Right lobe of liver (tissue), 6 donors: ENCODE data around the gene CDC16. TPM values are rescaled to one million over a fixed set of nuclear protein-coding genes. Genes with fewer than 3 reads are reported as not detected.

Experiments
- ATAC-seq, 4 donors: fragments of 200-7000 bp; cut with Tn5 transposase; one replicate each; pipeline ENCODE4 v1.9.1; 2020; ENCODE audit warnings: mild to moderate bottlenecking in 4 of 4, moderate library complexity in 4 of 4
- DNase-seq, 3 donors: peaks; one replicate each; pipeline ENCODE4 v3.0.0-alpha.2; 2020
- H3K27ac ChIP-seq, 3 donors: fragments of 200-600 bp; one replicate each; pipeline ENCODE4 v1.8.0; 2022
- H3K27me3 ChIP-seq, 2 donors: fragments of 200-600 bp; one replicate each; pipeline ENCODE4 v1.8.0; 2022
- H3K36me3 ChIP-seq, 4 donors: fragments of 200-600 bp; sonication (generic) in 1 of 4; one replicate each; pipeline versions ENCODE4 v1.5.1 to v1.8.0; 2017 to 2022; ENCODE audit warnings: control low read depth in 1 of 4
- H3K4me1 ChIP-seq, 4 donors: fragments of 200-600 bp; sonication (generic) in 1 of 4; one replicate each; pipeline versions ENCODE4 v1.5.1 to v1.8.0; 2017 to 2022; ENCODE audit warnings: control low read depth in 1 of 4
- H3K4me3 ChIP-seq, 3 donors: fragments of 200-600 bp; one replicate each; pipeline ENCODE4 v1.8.0; 2022
- H3K9me3 ChIP-seq, 4 donors: fragments of 200-600 bp; sonication (generic) in 1 of 4; one replicate each; pipeline versions ENCODE4 v1.5.1 to v1.8.0; 2017 to 2022; ENCODE audit warnings: control low read depth in 1 of 4
- CTCF ChIP-seq, 4 donors: fragments of 200-600 bp in 3 of 4; fragments of 450-650 bp in 1 of 4; IDR thresholded peaks; one replicate each; pipeline versions ENCODE4 v1.5.1 to v1.8.0; 2016 to 2022; ENCODE audit warnings: antibody characterized with exemption in 4 of 4, mild to moderate bottlenecking in 2 of 4
- POLR2A ChIP-seq: fragments of 450-650 bp; IDR thresholded peaks from one replicate; pipeline ENCODE4 v1.6.1; 2017; ENCODE audit warnings: antibody characterized with exemption, mild to moderate bottlenecking
- WGBS: methylation state at CpG from one replicate; pipeline ENCODE4 v1.1.6; 2018; ENCODE audit warnings: low coverage, low lambda C conversion rate; ENCODE audit not compliant: insufficient coverage; ENCODE audit errors: missing lambda C conversion rate; 5-methylcytosine and 5-hydroxymethylcytosine counted together
- intact Hi-C, 2 donors: fragments of 100-400 bp; cut with DNase I; formaldehyde crosslinking; loops; one replicate each; pipeline versions ENCODE4 v1.11.2 to v1.14.1; 2022
- total RNA-seq, 6 experiments: library from RNA; depleted of rRNA in 2 of 6; stranded (reverse); fragments of >200 nt in 2 of 6; fragmentation: NEBNext Ultra II Directional in 3 of 6; extraction: Animal tissue kit (Norgen Biotek cat#: 25700) in 3 of 6; gene quantifications; one replicate each; pipeline versions ENCODE4 v1.1.0 to v1.2.4, GENCODE V29; 2016 to 2023
- donor health status: DM: no; HTN: yes; CAD: no.
- donor health status: DM: no; HTN: no; CAD: no.
- donor health status: DM: no; HTN: no; CAD: no.
- donor health status: DM: no; HTN: yes; CAD: no.
- donor health status: DM: no; HTN: yes; CAD: no.

Gene CDC16
- total RNA-seq, 6 experiments from 2014 or later, result 28.4 to 47.6 (median 35.8) TPM

- intact Hi-C loops, result no loop called here
- no peak for ATAC-seq
- peaks cover 0 to 19% (median 2%) of the 10 kb centered on the region in 4 donors for H3K4me1 ChIP-seq
- DNase-seq, result no peak
- no peaks in the 10 kb centered on the region for H3K27me3 ChIP-seq
- H3K4me3 ChIP-seq, result peak overlapping the region; percentile 85 to 90 (median 85)
- 10% methylated on average over 7 of the region's 7 CpGs for WGBS
- H3K36me3 ChIP-seq, result no peaks in the 10 kb centered on the region
- H3K9me3 ChIP-seq, result no peaks in the 10 kb centered on the region
- peak overlapping the region; percentile 73 to 87 (median 86) for H3K27ac ChIP-seq
- TF ChIP-seq POLR2A, result no peak
- no peak for TF ChIP-seq CTCF (IDR thresholded peaks at IDR 0.05)
These were observed 80.5 kb downstream of the CDC16 start for GRCh38 chr13:114315074-114315785.

DNA sequence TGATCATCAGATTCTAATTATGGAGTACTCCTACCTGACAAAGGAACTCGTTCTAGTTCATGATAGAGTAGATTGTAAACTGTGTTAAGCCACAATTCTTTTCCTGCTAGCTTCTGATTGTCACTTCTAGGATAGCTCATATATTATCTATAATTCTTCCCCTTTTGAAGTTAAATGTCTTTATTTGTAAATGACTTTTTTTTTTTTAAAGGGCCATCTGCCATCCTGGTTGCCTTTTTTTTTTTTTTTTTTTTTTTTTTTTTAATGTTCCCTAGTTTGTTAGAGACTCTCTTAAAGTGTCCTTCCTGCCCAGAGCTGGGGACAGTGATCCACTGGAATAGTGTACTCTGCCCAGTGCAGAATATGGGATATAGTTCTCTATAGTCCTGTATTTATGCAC is 83.9 kb downstream of the CDC16 start:
- peaks cover 0 to 19% (median 2%) of the 10 kb centered on the region in 4 donors for H3K4me1 ChIP-seq
- no peak overlapping the region for H3K4me3 ChIP-seq
- H3K27me3 ChIP-seq, result no peaks in the 10 kb centered on the region
- H3K9me3 ChIP-seq, result no peaks in the 10 kb centered on the region
- no peak overlapping the region for H3K27ac ChIP-seq
- TF ChIP-seq POLR2A (no peak), CTCF (IDR thresholded peaks at IDR 0.05) (no peak)
- H3K36me3 ChIP-seq, result peaks cover 0 to 26% (median 16%) of the 10 kb centered on the region in 4 donors
- intact Hi-C loops, result no loop called here
- DNase-seq (no peak), ATAC-seq (no peak)
- 36% methylated on average over 1 of the region's 1 CpG for WGBS

GRCh38 chr13:114319441-114319913 is 84.8 kb downstream of the CDC16 start:
- Histone ChIP-seq H3K36me3 (peaks cover 0 to 34% (median 20%) of the 10 kb centered on the region in 4 donors), H3K4me1 (peaks cover 0 to 19% (median 2%) of the 10 kb centered on the region in 4 donors), H3K9me3 (no peaks in the 10 kb centered on the region), H3K4me3 (no peak overlapping the region), H3K27ac (no peak overlapping the region), H3K27me3 (no peaks in the 10 kb centered on the region)
- intact Hi-C loops, result no loop called here
- DNase-seq (no peak), ATAC-seq (no peak)
- no peak for TF ChIP-seq POLR2A
- 68% methylated on average over 2 of the region's 3 CpGs for WGBS

DNA sequence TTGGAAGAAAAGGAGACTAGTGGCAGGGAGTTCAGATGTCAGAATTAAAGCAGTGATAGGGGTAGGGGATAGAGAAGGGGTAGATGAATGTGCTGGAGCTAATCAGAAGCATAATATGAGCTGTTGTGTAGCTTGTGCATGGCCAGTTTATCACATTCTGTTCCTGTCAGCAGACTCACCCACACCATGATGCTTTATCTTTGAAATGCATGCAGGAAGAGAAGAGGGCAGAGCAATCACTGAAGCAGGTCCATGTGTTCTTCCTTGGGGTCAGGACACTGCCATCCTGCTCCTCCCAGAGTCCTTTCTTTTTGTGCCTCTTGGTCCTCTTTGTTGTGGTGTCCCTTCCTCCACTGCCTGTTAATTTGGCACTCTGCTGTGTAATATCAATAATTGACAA is 85.4 kb downstream of the CDC16 start:
- intact Hi-C loops, result no loop called here
- ATAC-seq (peak in 2 of 4 donors; percentile 23 to 42), DNase-seq (no peak)
- H3K36me3 ChIP-seq, result peaks cover 0 to 38% (median 24%) of the 10 kb centered on the region in 4 donors
- H3K27ac ChIP-seq, result no peak overlapping the region
- H3K9me3 ChIP-seq, result no peaks in the 10 kb centered on the region
- TF ChIP-seq CTCF (IDR thresholded peaks at IDR 0.05) (no peak), POLR2A (no peak)
- H3K4me3 ChIP-seq, result no peak overlapping the region
- peaks cover 0 to 18% (median 2%) of the 10 kb centered on the region in 4 donors for H3K4me1 ChIP-seq
- H3K27me3 ChIP-seq, result no peaks in the 10 kb centered on the region

DNA sequence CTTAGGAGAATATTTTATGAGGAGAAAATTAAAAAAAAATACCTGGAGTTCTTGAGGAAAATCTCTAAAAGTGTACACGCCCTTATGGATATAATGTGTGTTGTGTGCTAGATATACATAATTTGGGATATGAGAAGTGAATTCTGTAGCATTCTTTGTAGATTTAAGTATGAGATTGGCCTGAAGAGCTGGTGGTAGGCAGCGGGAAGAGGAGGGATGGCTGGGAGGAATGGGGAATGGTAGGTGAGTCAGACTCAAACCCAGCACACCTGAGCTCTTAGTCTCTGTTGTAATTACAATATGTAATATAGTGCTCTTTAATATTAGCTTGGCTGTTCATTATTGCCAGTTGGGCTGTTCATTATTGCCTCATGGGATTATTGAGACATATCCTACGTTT is 86.6 kb downstream of the CDC16 start:
- no peaks in the 10 kb centered on the region for H3K9me3 ChIP-seq
- WGBS, result 84% methylated on average over 3 of the region's 3 CpGs
- peaks cover 0 to 38% (median 24%) of the 10 kb centered on the region in 4 donors for H3K36me3 ChIP-seq
- no peak overlapping the region for H3K4me3 ChIP-seq
- H3K27ac ChIP-seq, result no peak overlapping the region
- H3K27me3 ChIP-seq, result no peaks in the 10 kb centered on the region
- ATAC-seq (no peak), DNase-seq (no peak)
- no peak for TF ChIP-seq CTCF (IDR thresholded peaks at IDR 0.05)
- TF ChIP-seq POLR2A, result no peak
- intact Hi-C loops, result no loop called here
- peaks cover 0 to 6% (median 2%) of the 10 kb centered on the region in 4 donors for H3K4me1 ChIP-seq
